Heart left ventricle (tissue), 16 donors: ENCODE measurements around the gene ATRN. TPM values are rescaled to one million over a fixed set of nuclear protein-coding genes. Genes with fewer than 3 reads are reported as not detected.

ENCODE experiments used
- ATAC-seq, 4 donors: fragments of 200-7000 bp; cut with Tn5 transposase; one replicate each; pipeline ENCODE4 v1.9.1; 2020 to 2022; ENCODE audit warnings: moderate library complexity in 4 of 4, mild to moderate bottlenecking in 3 of 4, moderate number of reproducible peaks in 1 of 4
- DNase-seq, 5 donors: peaks; one replicate each; pipeline ENCODE4 v3.0.0-alpha.2; 2020
- H3K27ac ChIP-seq, 12 donors: fragments of 200-600 bp; sonication (generic) in 4 of 12; one replicate each; pipeline versions ENCODE4 v1.5.0 to v1.8.0; 2016 to 2022; ENCODE audit warnings: mild to moderate bottlenecking in 2 of 12
- H3K27me3 ChIP-seq, 9 donors: fragments of 200-600 bp; sonication (generic) in 2 of 9; one replicate each; pipeline versions ENCODE4 v1.5.1 to v1.8.0; 2016 to 2022; ENCODE audit warnings: mild to moderate bottlenecking in 3 of 9
- H3K36me3 ChIP-seq, 9 donors: fragments of 200-600 bp; sonication (generic) in 2 of 9; one replicate each; pipeline versions ENCODE4 v1.5.0 to v1.8.0; 2018 to 2022; ENCODE audit warnings: mild to moderate bottlenecking in 2 of 9
- H3K4me1 ChIP-seq, 12 donors: fragments of 200-600 bp; sonication (generic) in 4 of 12; one replicate each; pipeline versions ENCODE4 v1.5.0 to v1.8.0; 2016 to 2022; ENCODE audit warnings: mild to moderate bottlenecking in 3 of 12
- H3K4me3 ChIP-seq, 12 donors: fragments of 200-600 bp; sonication (generic) in 4 of 12; one replicate each; pipeline versions ENCODE4 v1.5.0 to v1.8.0; 2017 to 2022; ENCODE audit warnings: mild to moderate bottlenecking in 9 of 12, moderate library complexity in 4 of 12
- H3K9me3 ChIP-seq, 12 donors: fragments of 200-600 bp; sonication (generic) in 4 of 12; one replicate each; pipeline versions ENCODE4 v1.5.0 to v1.8.0; 2016 to 2022; ENCODE audit warnings: mild to moderate bottlenecking in 1 of 12
- CTCF ChIP-seq, 12 donors: fragments of 200-600 bp; sonication (generic) in 4 of 12; IDR thresholded peaks; one replicate each; pipeline versions ENCODE4 v1.5.0 to v1.8.0; 2018 to 2022; ENCODE audit warnings: antibody characterized with exemption in 12 of 12, mild to moderate bottlenecking in 5 of 12
- POLR2A ChIP-seq, 2 donors: fragments of 450-650 bp; IDR thresholded peaks; one replicate each; pipeline ENCODE4 v1.6.1; 2017; ENCODE audit warnings: antibody characterized with exemption in 2 of 2, mild to moderate bottlenecking in 2 of 2, moderate library complexity in 2 of 2
- WGBS, 4 donors: extraction: QIAGEN DNeasy Blood & Tissue Kit in 2 of 4; methylation state at CpG; one replicate each; pipeline versions ENCODE4 v1.1.5 to v1.1.7; 2013 to 2018; 5-methylcytosine and 5-hydroxymethylcytosine counted together
- intact Hi-C, 10 donors: fragments of 100-400 bp; cut with DNase I; formaldehyde crosslinking; loops; one replicate each; pipeline versions ENCODE4 v1.11.1 to v1.14.2; 2022
- polyA plus RNA-seq, 2 donors: library from polyadenylated mRNA; stranded (reverse); fragments of 200-250 nt; gene quantifications; one replicate each; pipeline ENCODE4 v1.2.3, GENCODE V29; 2013
- total RNA-seq, 9 donors: library from RNA; depleted of rRNA in 2 of 9; stranded (reverse); fragments of >200 nt in 2 of 9; fragmentation: NEBNext Ultra II Directional in 3 of 9; extraction: Animal tissue kit (Norgen Biotek cat#: 25700) in 3 of 9; gene quantifications; one replicate each; pipeline versions ENCODE4 v1.1.0 to v1.2.4, GENCODE V29; 2016 to 2023
- donor health status: ischemic (EF 13 %, LVEDD 7.1; RV severe dilation, severe dysfunction).
- donor health status: healthy with polysubstance abuse.
- donor health status: DM: no; HTN: yes; CAD: no.
- donor health status: DM: no; HTN: no; CAD: no.
- donor health status: ischemic (EF 25% LVEDD 6.9; RV normal size, moderate dysfunction).
- donor health status: ischemic (EF 25% LVEDD 5.7; RV mildly dilated, moderate dysfunction).
- donor health status: healthy.
- donor health status: DM: yes; HTN: yes; CAD: no.
- donor health status: ischemic (EF 35%, LVEDD 5.7; RV mildly dilated, moderate dysfunction).
- donor health status: nonischemic (EF 11% LVEDD 7.7; RV severe dilation, severe dysfunction).
- donor health status: DM: yes; HTN: yes; CAD: no.
- donor health status: PGD.
- donor health status: ischemic (EF 29% LVEDD 5.4; RV normal size, mild dysfunction).
- donor health status: nonischemic (EF 23%, LVEDD 6.1; RV moderate dilation, normal function).

The ATRN gene
- total and polyA plus RNA-seq, 11 donors: 4.8 to 44.7 (median 32.6) TPM

GRCh38 chr20:3477861-3478544 is 7.2 kb downstream of the ATRN start:
- 94 to 98% (median 96%) methylated on average over 5 of the region's 5 CpGs for WGBS, 4 donors
- intact Hi-C loops: loop anchor here in 1 of 10 donors (10.0 kb wide), 1 partner anchor 123 kb away; no protein-coding TSS in a partner anchor
- H3K4me1 ChIP-seq: peaks cover 0 to 23% (median 11%) of the 10 kb centered on the region in 12 donors
- H3K9me3 ChIP-seq: no peaks in the 10 kb centered on the region
- peaks cover 0 to 3% (median 0%) of the 10 kb centered on the region in 9 donors for H3K36me3 ChIP-seq
- DNase-seq: no peak
- no peak overlapping the region for H3K27ac ChIP-seq
- no peaks in the 10 kb centered on the region for H3K27me3 ChIP-seq
- ATAC-seq: no peak
- no peak overlapping the region for H3K4me3 ChIP-seq
- no peak for TF ChIP-seq CTCF (IDR thresholded peaks at IDR 0.05)
- no peak for TF ChIP-seq POLR2A (IDR thresholded peaks at IDR 0.05)

GRCh38 chr20:3479025-3479424 is 8.2 kb downstream of the ATRN start:
- Histone ChIP-seq H3K36me3 (peaks cover 0 to 3% (median 0%) of the 10 kb centered on the region in 9 donors), H3K4me1 (peaks cover 0 to 24% (median 4%) of the 10 kb centered on the region in 12 donors), H3K27me3 (no peaks in the 10 kb centered on the region), H3K4me3 (no peak overlapping the region), H3K9me3 (no peaks in the 10 kb centered on the region), H3K27ac (no peak overlapping the region)
- TF ChIP-seq POLR2A (IDR thresholded peaks at IDR 0.05) (no peak), CTCF (IDR thresholded peaks at IDR 0.05) (no peak)
- DNase-seq (no peak), ATAC-seq (no peak)
- intact Hi-C loops: loop anchor here in 1 of 10 donors (10.0 kb wide), 1 partner anchor 124 kb away; no protein-coding TSS in a partner anchor
- WGBS, 4 donors: 94 to 97% (median 95%) methylated on average over 2 of the region's 2 CpGs

GRCh38 chr20:3479759-3480615 is 9.2 kb downstream of the ATRN start:
- TF ChIP-seq POLR2A (IDR thresholded peaks at IDR 0.05) (no peak), CTCF (IDR thresholded peaks at IDR 0.05) (no peak)
- intact Hi-C loops: loop anchor here in 1 of 10 donors (10.0 kb wide), 1 partner anchor 125 kb away; no protein-coding TSS in a partner anchor
- WGBS, 4 donors: 88 to 92% (median 90%) methylated on average over 11 of the region's 11 CpGs

GRCh38 chr20:3483309-3483708 is 12.5 kb downstream of the ATRN start:
- Histone ChIP-seq H3K36me3 (peaks cover 0 to 3% (median 0%) of the 10 kb centered on the region in 9 donors), H3K9me3 (peaks cover 0 to 16% (median 2%) of the 10 kb centered on the region in 12 donors), H3K4me3 (no peak overlapping the region), H3K27ac (no peak overlapping the region), H3K4me1 (peaks cover 0 to 30% (median 2%) of the 10 kb centered on the region in 12 donors), H3K27me3 (no peaks in the 10 kb centered on the region)
- TF ChIP-seq POLR2A (IDR thresholded peaks at IDR 0.05) (no peak), CTCF (IDR thresholded peaks at IDR 0.05) (no peak)
- ATAC-seq: no peak
- no peak for DNase-seq
- intact Hi-C loops: no loop called here
- 81 to 91% (median 90%) methylated on average over 3 of the region's 3 CpGs for WGBS, 4 donors

More at GRCh38 chr20:3479759-3480615, 9.2 kb downstream of the ATRN start:
- Histone ChIP-seq H3K4me1 (peaks cover 0 to 31% (median 2%) of the 10 kb centered on the region in 12 donors), H3K9me3 (no peaks in the 10 kb centered on the region), H3K36me3 (peaks cover 0 to 3% (median 0%) of the 10 kb centered on the region in 9 donors), H3K27ac (no peak overlapping the region), H3K4me3 (no peak overlapping the region), H3K27me3 (no peaks in the 10 kb centered on the region)
- no peak for ATAC-seq
- no peak for DNase-seq
